Measurements from ENCODE around the gene CYFIP2.

CYFIP2 gene

DNA sequence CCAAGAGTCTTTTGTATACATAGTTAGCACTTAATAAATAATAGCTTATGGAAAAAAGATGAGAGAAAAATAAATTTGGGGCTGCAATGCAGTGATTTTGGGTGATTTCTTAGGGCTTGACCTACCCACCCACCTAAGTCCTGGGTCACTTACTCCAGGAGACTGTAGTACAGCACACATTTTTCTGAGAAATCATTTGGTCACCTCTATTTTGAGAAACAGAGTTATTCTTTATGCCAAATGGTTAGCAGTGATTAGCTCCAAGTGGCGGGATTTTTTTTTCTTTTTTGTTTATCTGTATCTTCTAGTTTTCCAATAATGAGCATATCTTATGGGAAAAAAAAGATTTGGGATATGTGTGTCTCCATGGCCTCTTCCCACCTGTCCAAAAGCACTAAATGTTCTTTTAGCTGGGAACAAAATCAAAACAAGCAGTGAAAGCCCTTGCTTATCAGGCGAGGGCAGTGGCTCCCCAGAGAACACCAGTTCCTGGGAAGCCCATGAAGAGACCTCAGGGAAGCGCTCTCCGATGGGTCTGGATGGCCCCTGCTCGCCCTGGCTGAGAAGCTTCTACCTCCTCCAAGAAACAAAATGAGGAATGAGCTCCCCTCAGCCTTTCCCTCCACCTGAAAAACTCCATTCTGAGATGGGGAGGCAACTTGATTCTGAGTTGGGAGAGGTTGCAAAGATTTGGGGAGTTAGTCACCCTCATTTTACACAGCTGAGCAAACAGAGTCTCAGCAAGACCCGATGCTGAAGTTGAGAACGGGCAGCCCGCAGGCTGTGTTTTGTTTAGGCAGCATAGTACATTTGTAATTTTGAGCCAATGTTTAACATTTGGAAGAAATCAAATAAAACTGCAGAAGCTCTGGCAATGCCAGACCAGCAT, 69.9 kb downstream of the CYFIP2 start:
- H3K9ac ChIP-seq, result no peak overlapping the region
- TF ChIP-seq, protein P1, sequence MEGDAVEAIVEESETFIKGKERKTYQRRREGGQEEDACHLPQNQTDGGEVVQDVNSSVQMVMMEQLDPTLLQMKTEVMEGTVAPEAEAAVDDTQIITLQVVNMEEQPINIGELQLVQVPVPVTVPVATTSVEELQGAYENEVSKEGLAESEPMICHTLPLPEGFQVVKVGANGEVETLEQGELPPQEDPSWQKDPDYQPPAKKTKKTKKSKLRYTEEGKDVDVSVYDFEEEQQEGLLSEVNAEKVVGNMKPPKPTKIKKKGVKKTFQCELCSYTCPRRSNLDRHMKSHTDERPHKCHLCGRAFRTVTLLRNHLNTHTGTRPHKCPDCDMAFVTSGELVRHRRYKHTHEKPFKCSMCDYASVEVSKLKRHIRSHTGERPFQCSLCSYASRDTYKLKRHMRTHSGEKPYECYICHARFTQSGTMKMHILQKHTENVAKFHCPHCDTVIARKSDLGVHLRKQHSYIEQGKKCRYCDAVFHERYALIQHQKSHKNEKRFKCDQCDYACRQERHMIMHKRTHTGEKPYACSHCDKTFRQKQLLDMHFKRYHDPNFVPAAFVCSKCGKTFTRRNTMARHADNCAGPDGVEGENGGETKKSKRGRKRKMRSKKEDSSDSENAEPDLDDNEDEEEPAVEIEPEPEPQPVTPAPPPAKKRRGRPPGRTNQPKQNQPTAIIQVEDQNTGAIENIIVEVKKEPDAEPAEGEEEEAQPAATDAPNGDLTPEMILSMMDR (IDR thresholded peaks at IDR 0.05), result no peak
- no peak overlapping the region for H3K27ac ChIP-seq
- no peaks in the 10 kb centered on the region for H3K79me2 ChIP-seq
- H3K36me3 ChIP-seq (ENCODE audit: control insufficient read depth, insufficient read depth, low read length), result no peaks in the 10 kb centered on the region
- no peak overlapping the region for H3K4me3 ChIP-seq (ENCODE audit: low read depth, low read length)
- no peaks in the 10 kb centered on the region for H3K9me3 ChIP-seq (ENCODE audit: control insufficient read depth, low read length)
- H3K4me1 ChIP-seq, result no peaks in the 10 kb centered on the region
- H3K27me3 ChIP-seq (ENCODE audit: control insufficient read depth, insufficient read depth, low read length), result no peaks in the 10 kb centered on the region
- H3K4me2 ChIP-seq (ENCODE audit: low read length), result no peak overlapping the region
- no peak overlapping the region for H2AFZ ChIP-seq

GRCh38 chr5:157336423-157336744, 70.5 kb downstream of the CYFIP2 start:
- TF ChIP-seq, protein P1 (IDR thresholded peaks at IDR 0.05), result no peak
- Histone ChIP-seq H3K9ac (no peak overlapping the region), H3K9me3 (ENCODE audit: control insufficient read depth, low read length) (no peaks in the 10 kb centered on the region), H3K27me3 (ENCODE audit: control insufficient read depth, insufficient read depth, low read length) (no peaks in the 10 kb centered on the region), H3K27ac (no peak overlapping the region), H3K4me2 (ENCODE audit: low read length) (no peak overlapping the region), H3K4me1 (no peaks in the 10 kb centered on the region), H3K36me3 (ENCODE audit: control insufficient read depth, insufficient read depth, low read length) (no peaks in the 10 kb centered on the region), H3K4me3 (ENCODE audit: low read depth, low read length) (no peak overlapping the region), H3K79me2 (no peaks in the 10 kb centered on the region), H2AFZ (no peak overlapping the region)

DNA sequence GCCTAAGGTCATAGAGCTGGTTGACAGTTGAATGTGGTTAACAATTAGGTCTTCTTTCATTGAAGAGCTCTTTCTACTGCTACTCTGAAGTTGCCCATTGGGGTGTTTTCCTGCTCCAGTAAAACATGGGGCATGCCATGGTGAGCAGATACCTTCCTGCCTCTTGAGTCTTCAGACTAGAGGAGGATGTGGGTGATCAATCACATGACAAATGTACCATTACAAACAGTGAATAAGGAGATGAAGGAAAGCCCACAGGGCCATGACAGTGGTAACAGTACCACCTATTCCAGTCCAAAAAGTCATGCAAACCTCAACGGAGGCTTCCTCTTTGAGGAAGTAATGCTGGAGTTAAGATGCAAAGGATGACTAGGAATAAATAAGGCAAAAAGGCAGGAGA, 73.5 kb downstream of the CYFIP2 start:
- Histone ChIP-seq H3K9me3 (ENCODE audit: control insufficient read depth, low read length) (no peaks in the 10 kb centered on the region), H3K27me3 (ENCODE audit: control insufficient read depth, insufficient read depth, low read length) (no peaks in the 10 kb centered on the region), H3K4me3 (ENCODE audit: low read depth, low read length) (no peak overlapping the region), H3K79me2 (no peaks in the 10 kb centered on the region), H3K4me1 (no peaks in the 10 kb centered on the region), H3K36me3 (ENCODE audit: control insufficient read depth, insufficient read depth, low read length) (no peaks in the 10 kb centered on the region), H3K27ac (no peak overlapping the region), H3K9ac (no peak overlapping the region), H3K4me2 (ENCODE audit: low read length) (no peak overlapping the region), H2AFZ (no peak overlapping the region)
- TF ChIP-seq, protein P1 (IDR thresholded peaks at IDR 0.05), result no peak

DNA sequence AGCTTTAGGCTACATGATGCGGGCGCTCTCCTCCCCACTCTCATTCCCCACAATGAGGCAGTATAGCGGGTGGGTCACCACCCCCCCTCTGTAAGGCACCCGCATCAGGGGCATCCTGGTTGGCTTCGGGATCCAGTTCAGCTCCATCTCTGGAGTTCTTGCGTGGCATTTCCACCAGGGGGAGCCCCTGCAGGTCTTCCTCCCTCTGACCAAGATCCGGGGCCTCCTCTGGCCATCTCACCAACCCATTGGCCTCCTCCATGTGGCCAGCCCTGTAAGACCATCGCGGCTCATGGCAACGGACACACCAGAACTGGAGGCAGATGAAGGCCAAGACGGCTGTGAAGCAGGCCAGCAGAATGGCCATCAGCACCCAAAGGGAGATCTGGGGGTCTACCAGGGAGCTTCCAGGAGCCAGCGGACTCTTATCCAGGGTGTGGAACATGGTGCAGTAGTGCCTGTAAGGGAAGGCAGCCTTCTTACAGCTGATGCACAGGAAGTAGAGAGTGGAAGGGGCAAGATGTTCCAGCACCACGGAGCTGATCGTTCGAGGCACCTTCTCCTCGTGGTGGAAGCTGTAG, 77.0 kb downstream of the CYFIP2 start:
- TF ChIP-seq, protein P1 (IDR thresholded peaks at IDR 0.05), result peak; percentile 46
- no peaks in the 10 kb centered on the region for H3K27me3 ChIP-seq (ENCODE audit: control insufficient read depth, insufficient read depth, low read length)
- H3K4me2 ChIP-seq (ENCODE audit: low read length), result no peak overlapping the region
- H3K4me3 ChIP-seq (ENCODE audit: low read depth, low read length), result no peak overlapping the region
- no peaks in the 10 kb centered on the region for H3K9me3 ChIP-seq (ENCODE audit: control insufficient read depth, low read length)
- no peaks in the 10 kb centered on the region for H3K79me2 ChIP-seq
- H3K9ac ChIP-seq, result no peak overlapping the region
- no peaks in the 10 kb centered on the region for H3K36me3 ChIP-seq (ENCODE audit: control insufficient read depth, insufficient read depth, low read length)
- H3K27ac ChIP-seq, result no peak overlapping the region
- no peaks in the 10 kb centered on the region for H3K4me1 ChIP-seq
- no peak overlapping the region for H2AFZ ChIP-seq
